ENCODE data around the gene TBC1D22A.

DNA sequence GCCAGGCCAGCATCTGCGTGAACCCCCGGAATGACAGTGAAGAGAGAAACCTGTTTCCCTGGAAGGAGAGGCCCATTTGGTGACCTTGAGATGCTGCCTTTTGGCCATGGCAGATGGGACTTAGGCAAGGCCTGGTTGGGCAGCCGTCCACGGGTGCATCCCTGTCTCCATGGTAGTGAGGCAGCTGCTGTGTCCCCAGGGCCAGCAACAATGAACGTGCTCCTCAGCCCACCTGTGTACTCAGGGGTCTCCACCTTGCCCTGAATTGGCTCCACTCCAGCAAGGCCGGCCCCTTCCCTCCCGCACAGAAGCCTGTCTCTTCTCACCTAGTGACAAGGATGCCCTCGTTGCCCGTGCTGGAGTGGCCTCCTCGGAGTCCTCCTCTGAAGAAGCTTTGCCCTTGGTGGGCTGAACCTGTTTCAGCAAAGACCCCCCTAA is 441.1 kb downstream of the TBC1D22A start:
- TF ChIP-seq EP300 (IDR thresholded peaks at IDR 0.05; ENCODE audit: low read depth), result no peak
- TF ChIP-seq, protein P1, sequence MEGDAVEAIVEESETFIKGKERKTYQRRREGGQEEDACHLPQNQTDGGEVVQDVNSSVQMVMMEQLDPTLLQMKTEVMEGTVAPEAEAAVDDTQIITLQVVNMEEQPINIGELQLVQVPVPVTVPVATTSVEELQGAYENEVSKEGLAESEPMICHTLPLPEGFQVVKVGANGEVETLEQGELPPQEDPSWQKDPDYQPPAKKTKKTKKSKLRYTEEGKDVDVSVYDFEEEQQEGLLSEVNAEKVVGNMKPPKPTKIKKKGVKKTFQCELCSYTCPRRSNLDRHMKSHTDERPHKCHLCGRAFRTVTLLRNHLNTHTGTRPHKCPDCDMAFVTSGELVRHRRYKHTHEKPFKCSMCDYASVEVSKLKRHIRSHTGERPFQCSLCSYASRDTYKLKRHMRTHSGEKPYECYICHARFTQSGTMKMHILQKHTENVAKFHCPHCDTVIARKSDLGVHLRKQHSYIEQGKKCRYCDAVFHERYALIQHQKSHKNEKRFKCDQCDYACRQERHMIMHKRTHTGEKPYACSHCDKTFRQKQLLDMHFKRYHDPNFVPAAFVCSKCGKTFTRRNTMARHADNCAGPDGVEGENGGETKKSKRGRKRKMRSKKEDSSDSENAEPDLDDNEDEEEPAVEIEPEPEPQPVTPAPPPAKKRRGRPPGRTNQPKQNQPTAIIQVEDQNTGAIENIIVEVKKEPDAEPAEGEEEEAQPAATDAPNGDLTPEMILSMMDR (IDR thresholded peaks at IDR 0.05), result no peak

Measured in transverse colon (tissue), 3 donors.